Ramos (cell line): ENCODE data around the gene UBE2J2.

Source experiments
- in situ Hi-C: fragments of 300-500 bp; cut with MboI; formaldehyde crosslinking; loops from one replicate; pipeline ENCODE4 v1.14.3; 2022; ENCODE audit warnings: low sequenced_read_pairs; ENCODE audit not compliant: unreplicated experiment

UBE2J2 gene

GRCh38 chr1:1217621-1218523 lies 55.8 kb downstream of the UBE2J2 start:
- in situ Hi-C loops = no loop called here

GRCh38 chr1:1216770-1217620 lies 56.7 kb downstream of the UBE2J2 start:
- in situ Hi-C loops = no loop called here

GRCh38 chr1:1215881-1216605 lies 57.6 kb downstream of the UBE2J2 start:
- in situ Hi-C loops = no loop called here

DNA sequence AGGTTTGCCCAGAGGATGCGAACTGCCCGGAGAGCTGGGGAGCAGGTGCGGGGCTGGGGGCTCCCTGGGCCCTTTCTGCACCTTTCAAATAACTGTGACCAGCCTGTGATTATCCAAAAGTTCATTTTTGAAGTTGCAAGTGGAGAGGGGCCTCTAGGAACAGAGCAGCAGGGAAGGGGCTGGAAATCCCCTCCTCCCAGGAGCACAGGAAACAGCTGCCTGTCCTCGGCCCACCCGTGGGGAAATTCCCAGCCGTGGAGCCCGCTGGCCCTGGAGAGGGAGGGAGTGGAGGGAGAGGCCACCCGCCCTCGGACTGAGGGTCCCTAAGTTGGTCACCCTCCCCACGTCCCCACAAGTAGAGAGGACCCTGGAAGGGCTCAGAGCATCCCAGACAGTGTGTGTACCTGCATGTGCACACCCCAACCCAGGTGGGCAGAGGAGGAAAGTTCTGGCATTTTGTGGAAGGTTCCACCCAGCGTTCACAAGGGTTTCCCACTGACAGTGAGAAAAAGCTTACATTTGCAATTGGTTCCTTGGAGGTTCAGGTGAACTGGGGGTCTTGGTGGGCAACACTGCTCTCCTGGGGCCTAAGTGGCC lies 58.5 kb downstream of the UBE2J2 start:
- in situ Hi-C loops = no loop called here

- in situ Hi-C loops = no loop called here
Observed at GRCh38 chr1:1213345-1214265, 60.0 kb downstream of the UBE2J2 start, which contains the start of gene TNFRSF4. TSS of gene TNFRSF4 (minus strand) at chr1:1214153. CDS start at chr1:1214127, 26 bp downstream.

- in situ Hi-C loops = no loop called here
Observed at GRCh38 chr1:1212780-1213344, 60.8 kb downstream of the UBE2J2 start.

GRCh38 chr1:1211541-1212441 lies 61.9 kb downstream of the UBE2J2 start:
- in situ Hi-C loops = no loop called here

GRCh38 chr1:1210726-1211540 lies 62.7 kb downstream of the UBE2J2 start:
- in situ Hi-C loops = no loop called here

GRCh38 chr1:1208713-1209433 lies 64.8 kb downstream of the UBE2J2 start:
- in situ Hi-C loops = no loop called here

- in situ Hi-C loops = no loop called here
Observed at GRCh38 chr1:1207571-1207892, 66.1 kb downstream of the UBE2J2 start.

DNA sequence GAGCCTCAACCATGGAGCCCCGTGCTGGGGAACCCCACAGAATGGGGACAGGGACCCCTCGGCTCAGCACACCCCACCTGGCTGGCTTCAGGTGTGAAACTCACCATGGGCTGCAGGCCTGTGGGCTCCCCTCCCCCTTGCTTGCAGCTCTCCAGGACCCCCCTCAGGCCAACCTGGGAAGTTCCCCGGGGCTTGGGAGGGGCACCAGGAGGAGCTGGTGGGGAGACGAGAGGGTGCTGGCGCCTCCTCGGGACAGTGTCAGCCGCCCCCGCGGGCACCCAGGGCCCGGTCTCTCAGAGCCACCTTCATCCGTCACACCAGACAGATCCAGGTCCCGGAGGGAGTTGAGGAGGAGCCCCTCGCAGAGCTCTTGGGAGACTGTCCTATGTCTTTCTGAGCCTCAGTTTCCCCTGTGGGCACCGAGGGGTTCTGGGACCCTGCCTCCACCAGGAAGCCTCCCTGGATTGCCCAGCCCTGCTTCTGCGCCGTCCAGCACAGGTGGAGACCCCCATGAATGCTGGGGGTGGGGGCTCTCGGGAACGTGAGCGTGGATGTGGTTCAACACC lies 66.6 kb downstream of the UBE2J2 start:
- in situ Hi-C loops = no loop called here

GRCh38 chr1:1206376-1206965 lies 67.2 kb downstream of the UBE2J2 start, which contains the start of gene TNFRSF18:
TSS of gene TNFRSF18 (minus strand) at chr1:1206592. CDS start at chr1:1206571, 21 bp downstream.
- in situ Hi-C loops = no loop called here

- in situ Hi-C loops = no loop called here
Observed at GRCh38 chr1:1205769-1206375, 67.8 kb downstream of the UBE2J2 start.

DNA sequence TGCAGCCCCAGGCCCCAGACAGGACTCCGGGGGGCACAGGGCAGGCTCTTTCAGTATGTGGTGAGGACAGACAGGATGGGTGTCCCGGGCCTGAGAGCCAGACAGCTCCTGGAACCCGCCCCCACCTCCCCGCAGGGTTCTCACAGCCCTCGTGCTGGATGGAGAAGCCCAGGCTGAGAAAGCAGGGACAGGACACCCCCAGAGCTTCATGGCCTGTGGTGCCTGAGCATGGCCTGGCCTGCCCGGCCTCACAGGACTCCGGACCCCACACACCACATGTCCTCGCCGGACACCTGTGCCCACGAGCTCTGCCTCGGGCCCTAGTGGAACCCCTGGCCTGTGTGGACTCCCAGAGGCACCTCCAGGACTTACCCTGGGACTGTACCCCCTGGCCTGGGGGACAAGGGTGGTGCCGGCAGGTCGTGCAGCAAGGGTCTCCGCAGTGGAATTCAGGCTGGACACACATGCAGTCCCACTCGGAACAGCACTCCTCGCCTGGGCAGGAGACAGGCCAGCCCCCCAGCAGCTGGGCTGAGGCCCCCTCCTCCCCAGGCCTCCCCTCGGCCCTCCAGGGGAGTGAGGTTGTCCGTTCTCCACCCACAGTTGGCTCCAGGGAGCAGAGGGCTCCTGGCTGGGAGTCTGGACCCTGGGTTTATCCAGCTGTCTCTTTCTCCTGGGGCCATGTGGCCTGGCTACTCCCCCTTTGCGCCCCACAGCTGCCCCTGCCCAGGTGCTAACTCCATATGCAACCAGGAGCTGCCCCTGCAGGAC lies 68.5 kb downstream of the UBE2J2 start:
- in situ Hi-C loops = no loop called here
